ENCODE data around the gene ZKSCAN5. TPM values are rescaled to one million over a fixed set of nuclear protein-coding genes. Genes with fewer than 3 reads are reported as not detected.
A peak's percentile ranks its signal among the peaks of the same experiment; 100 is the strongest.
"Not testable (repeated sequence)": the region's sequence is repeated elsewhere in the genome, so short reads cannot be mapped to it uniquely, and the experiment has no call there.

ZKSCAN5 gene
- total RNA-seq, 1 experiment from 2014 or later = 26.2 TPM

DNA sequence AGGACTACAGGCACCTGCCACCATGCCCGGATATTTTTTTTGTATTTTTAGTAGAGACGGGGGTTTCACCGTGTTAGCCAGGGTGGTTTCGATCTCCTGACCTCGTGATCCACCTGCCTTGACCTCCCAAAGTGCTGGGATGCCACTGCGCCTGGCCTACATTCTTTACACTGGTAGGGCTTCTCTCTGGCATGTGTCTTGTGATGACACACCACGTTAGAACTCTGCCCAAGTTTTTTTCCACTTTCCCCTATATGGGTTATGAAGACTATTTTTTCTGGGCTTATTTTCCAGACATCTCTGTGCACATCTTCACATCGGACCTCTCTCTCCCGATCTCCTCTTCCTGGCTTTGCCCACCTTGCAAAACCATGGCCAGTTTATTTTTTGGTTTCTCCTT, 36.8 kb downstream of the ZKSCAN5 start:
- DNase-seq (ENCODE audit: low read depth, low spot score) = no peak
- in situ Hi-C loops (cut with HindIII; ENCODE audit: low pct_unique_long_range_greater_than_20kb, low sequenced_read_pairs) = no loop called here

DNA sequence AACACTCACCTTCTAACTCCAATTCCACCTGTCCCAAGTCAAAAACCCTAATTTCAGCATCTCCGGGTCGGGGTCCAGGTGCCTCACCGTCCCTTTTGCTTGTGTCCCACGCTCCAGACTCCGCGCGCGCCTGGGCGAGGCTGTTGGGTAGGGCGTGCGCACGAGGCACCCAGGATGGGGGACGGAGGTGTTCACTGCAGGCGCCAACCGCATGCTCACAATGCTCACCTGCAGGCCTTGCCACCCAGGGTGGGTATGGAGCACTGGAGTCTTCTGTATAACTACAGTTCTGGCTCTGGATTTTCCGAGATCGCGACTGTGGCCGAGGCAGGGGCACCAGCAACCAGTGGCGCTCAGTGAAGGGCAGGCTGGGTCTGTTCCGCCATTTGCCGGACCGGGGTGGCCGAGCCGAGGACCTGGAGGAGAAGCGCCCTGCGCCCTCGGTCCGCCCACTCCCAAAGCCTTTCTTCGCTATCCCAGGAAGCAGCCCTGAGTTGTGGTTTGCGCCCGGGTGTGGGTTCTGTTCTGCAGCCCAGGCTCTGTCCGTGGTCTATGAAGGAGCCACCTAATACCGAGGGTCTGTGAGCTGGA, 38.7 kb downstream of the ZKSCAN5 start:
- DNase-seq (ENCODE audit: low read depth, low spot score) = no peak
- in situ Hi-C loops (cut with HindIII; ENCODE audit: low pct_unique_long_range_greater_than_20kb, low sequenced_read_pairs) = no loop called here

DNA sequence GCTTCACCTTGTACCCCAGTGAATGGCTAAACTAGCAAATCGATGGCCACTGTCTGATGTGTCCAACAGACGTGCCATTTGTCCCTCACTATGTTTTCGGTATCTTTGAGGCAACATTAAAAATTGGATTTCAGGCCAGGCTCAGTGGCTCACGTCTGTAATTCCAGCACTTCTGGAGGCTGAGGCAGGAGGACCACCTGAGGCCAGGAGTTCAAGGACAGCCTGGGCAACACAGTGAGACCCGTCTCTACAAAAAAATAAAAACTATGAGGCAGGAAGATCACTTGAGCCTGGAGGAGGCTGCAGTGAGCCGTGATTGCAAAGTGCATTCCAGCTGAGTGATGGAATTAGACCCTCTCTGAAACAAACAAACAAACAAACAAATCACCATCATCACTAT, 39.5 kb downstream of the ZKSCAN5 start:
- no peak for DNase-seq (ENCODE audit: low read depth, low spot score)
- in situ Hi-C loops (cut with HindIII; ENCODE audit: low pct_unique_long_range_greater_than_20kb, low sequenced_read_pairs) = no loop called here

DNA sequence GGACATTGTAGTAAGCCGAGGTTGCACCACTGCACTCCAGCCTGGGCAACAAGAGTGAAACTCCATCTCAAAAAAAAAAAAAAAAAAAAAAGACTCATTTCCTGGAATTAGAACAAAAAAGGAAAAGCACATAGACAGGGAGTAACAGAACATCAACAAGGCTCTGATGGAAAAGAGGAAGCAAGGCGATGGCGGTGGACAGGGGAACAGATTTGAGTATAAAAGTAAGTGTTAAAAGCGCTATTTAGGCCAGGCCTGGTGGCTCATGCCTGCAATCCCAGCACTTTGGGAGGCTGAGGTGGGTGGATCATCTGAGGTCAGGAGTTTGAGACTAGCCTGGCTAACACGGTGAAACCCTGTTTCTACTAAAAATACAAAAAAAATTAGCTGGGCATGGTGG, 40.8 kb downstream of the ZKSCAN5 start:
- in situ Hi-C loops (cut with HindIII; ENCODE audit: low pct_unique_long_range_greater_than_20kb, low sequenced_read_pairs); DNase-seq (ENCODE audit: low read depth, low spot score): not testable (repeated sequence)

DNA sequence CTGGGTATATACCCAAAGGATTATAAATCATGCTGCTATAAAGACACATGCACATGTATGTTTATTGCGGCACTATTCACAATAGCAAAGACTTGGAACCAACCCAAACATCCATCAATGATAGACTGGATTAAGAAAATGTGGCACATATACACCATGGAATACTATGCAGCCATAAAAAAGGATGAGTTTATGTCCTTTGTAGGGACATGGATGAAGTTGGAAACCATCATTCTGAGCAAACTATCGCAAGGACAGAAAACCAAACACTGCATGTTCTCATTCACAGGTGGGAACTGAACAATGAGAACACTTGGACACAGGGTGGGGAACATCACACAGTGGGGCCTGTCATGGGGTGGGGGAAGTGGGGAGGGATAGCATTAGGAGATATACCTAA, 45.1 kb downstream of the ZKSCAN5 start:
- DNase-seq (ENCODE audit: low read depth, low spot score); in situ Hi-C loops (cut with HindIII; ENCODE audit: low pct_unique_long_range_greater_than_20kb, low sequenced_read_pairs): not testable (repeated sequence)

DNA sequence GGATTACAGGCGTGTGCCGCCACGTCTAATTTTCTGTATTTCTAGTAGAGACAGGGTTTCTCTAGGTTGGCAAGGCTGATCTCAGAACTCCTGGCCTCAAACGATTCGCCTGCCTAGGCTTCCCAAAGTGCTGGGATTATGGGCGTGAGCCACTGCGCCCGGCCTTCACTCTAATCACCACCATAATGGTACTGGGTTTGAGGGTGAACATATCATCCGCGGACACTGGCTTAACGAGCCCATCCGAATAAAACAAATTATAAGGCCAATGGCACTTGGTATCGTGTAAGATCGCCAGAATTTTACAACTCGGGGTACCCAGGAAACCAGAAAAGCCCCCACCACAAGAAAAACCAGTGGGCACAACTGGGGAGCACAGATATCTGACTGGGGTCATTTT, 46.9 kb downstream of the ZKSCAN5 start:
- in situ Hi-C loops (cut with HindIII; ENCODE audit: low pct_unique_long_range_greater_than_20kb, low sequenced_read_pairs) = no loop called here
- no peak for DNase-seq (ENCODE audit: low read depth, low spot score)

DNA sequence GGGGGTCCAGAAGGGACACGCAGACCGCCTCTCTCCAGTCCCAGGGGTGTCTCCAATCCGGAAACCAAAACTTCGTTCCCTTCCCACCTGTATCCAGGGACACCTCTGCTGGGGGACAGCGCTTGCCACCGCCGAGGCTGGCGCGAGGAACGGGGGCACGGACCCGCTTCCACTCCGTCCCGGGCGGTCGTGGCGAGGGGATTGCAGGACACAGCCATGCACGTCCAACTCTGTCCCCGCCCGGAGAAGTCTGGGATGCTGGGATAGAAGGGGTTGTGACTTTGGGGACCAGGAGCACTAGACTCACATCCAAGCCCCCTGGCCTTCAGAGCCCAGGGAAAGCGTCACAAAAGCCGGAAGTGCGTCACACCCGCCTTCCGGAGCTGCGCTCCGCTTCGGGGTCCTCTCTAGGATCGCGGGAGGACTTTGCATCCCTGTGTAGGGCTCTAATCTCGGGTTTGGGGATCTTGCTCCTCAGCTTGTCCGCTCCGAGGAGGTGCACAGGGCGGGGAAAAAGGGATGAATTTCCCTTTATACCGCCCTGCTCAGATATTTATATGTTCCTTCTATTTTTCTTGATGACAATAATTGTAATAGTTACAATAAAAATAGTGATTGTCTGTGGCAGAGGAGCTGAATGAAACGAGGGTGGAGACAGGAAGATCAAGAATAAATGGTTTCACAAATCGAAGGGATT, 47.5 kb downstream of the ZKSCAN5 start, which contains the start of gene FAM200A:
FAM200A (minus strand) TSS at position 348 of the 697 bp plus-strand sequence. CDS start 3,707 bp downstream, outside the sequence.
- in situ Hi-C loops (cut with HindIII; ENCODE audit: low pct_unique_long_range_greater_than_20kb, low sequenced_read_pairs) = no loop called here

DNA sequence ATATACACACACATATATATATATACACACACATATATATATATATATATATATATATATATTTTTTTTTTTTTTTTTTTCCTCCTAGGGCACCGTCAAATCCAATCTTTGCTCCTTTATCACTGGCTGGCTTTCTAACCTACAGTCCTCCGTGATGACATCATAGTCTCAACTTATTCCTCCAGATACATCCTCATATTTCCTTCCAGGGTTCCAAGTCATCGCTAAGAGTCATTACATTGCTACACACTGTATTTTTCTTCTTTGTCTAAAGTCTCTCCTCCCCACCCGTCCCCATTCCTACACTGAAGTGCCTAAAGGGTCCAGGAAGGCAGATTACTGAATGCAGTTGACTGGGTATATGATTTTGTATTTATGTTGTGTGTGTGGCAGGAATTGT, 48.6 kb downstream of the ZKSCAN5 start:
- in situ Hi-C loops (cut with HindIII; ENCODE audit: low pct_unique_long_range_greater_than_20kb, low sequenced_read_pairs) = no loop called here

More for the DNA sequence above, 47.5 kb downstream of the ZKSCAN5 start, which contains the start of gene FAM200A:
- DNase-seq (ENCODE audit: low read depth, low spot score) = peak; percentile 94

DNA sequence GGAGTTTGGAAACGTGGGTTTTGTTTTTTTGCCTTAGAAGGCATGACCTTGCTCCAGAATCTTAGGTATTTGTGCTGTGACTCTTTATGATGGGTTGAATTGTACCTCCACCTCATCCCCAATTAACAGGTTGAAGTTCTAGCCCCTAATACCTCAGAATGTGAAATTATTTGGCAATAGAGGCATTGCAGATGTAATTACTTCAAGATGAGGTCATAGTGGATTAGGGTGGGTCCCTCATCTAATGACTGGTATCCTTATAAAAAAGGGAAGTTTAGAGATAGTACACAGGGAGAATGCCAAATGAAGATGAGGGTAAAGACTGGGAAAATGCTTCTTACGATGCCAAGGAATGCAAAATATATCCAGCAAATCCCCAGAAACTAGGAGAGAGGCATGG, 50.5 kb downstream of the ZKSCAN5 start:
- no peak for DNase-seq (ENCODE audit: low read depth, low spot score)
- in situ Hi-C loops (cut with HindIII; ENCODE audit: low pct_unique_long_range_greater_than_20kb, low sequenced_read_pairs) = no loop called here

More for the DNA sequence above, 48.6 kb downstream of the ZKSCAN5 start:
- no peak for DNase-seq (ENCODE audit: low read depth, low spot score)

DNA sequence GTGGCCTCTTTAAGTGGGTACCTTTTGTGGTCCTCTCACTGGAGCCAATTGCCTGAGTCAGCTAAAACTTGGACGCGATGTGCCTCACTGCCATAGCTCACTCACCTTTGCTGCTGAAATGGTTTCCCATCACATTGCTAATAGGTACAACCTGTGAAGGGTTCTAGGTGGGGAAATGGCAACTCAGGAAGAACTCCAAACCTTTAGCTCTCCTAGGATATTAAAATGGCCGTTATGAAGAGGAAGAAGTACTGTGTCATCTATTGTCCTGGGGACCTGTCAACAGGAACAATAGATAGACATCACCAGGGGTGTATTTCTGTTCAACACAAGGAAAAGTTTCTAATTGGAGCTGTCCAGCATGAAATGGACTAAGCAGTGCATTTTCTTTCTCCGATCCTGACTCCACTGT, 52.7 kb downstream of the ZKSCAN5 start:
- in situ Hi-C loops (cut with HindIII; ENCODE audit: low pct_unique_long_range_greater_than_20kb, low sequenced_read_pairs) = no loop called here
- no peak for DNase-seq (ENCODE audit: low read depth, low spot score)

DNA sequence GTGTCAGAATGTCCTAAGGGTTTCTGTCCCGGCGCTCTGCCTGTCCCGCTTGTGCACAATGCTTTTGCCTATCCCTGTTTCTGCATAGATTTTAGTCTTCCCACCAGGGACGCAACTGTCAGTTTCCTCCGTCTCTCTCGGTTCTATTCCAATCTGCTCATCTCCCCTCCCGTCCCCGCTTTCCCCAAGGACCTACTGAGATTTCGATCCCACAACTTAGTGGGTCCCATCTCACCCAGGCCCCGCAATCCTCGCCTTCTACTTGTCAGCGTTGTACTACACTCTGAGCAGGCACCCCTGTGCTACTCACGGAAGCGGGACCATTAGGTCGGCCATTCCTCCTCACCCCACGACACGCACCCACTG, 53.5 kb downstream of the ZKSCAN5 start:
- DNase-seq (ENCODE audit: low read depth, low spot score) = no peak
- in situ Hi-C loops (cut with HindIII; ENCODE audit: low pct_unique_long_range_greater_than_20kb, low sequenced_read_pairs) = no loop called here

DNA sequence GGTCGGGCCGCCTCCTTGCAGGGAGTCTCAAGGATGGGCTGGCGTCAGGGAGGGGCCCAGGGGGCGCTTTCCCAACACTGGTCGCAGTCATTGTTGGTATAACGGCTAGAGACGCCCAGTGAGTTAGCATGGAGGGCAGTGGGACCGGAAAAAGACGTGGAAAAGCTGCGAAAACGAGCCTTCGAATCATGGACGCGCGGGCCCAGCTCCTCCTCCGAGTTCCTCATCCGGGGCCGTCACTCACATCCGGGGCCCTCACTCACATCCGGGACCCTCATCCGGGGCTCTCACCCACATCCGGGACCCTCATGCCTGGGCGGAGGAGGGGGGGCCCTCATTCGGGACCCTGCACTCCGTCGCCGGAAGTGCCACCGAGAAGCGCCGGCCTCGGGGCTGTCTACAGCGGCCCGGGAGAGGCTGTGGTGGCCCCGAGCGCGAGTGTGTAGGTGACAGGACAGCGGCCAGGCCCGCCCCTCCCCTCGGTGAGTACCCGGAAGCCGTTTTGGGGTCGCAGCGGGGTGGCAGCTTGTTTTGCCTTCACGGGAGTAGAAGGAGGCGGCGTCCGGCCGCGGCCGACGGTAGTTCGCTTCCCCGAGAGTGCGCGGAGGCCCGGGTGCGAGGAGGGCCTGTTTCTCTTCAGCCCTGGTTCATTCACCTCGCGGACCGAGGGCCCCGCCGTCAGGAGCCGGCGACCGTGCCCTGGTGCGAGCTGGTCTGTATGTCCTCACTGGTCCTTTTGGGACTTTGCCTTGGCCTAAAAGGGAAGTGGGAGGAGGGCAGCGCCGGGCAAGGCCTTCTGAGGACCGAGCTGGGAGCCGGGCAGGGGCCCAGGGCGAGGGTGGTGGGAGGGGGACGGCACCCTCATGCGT, 54.1 kb downstream of the ZKSCAN5 start, which contains the start of gene ZNF655:
ZNF655 (plus strand) TSS at position 337 of the 869 bp plus-strand sequence. CDS start 1,918 bp downstream, outside the sequence.
- DNase-seq (ENCODE audit: low read depth, low spot score) = peak; percentile 96
- in situ Hi-C loops (cut with HindIII; ENCODE audit: low pct_unique_long_range_greater_than_20kb, low sequenced_read_pairs) = no loop called here

DNA sequence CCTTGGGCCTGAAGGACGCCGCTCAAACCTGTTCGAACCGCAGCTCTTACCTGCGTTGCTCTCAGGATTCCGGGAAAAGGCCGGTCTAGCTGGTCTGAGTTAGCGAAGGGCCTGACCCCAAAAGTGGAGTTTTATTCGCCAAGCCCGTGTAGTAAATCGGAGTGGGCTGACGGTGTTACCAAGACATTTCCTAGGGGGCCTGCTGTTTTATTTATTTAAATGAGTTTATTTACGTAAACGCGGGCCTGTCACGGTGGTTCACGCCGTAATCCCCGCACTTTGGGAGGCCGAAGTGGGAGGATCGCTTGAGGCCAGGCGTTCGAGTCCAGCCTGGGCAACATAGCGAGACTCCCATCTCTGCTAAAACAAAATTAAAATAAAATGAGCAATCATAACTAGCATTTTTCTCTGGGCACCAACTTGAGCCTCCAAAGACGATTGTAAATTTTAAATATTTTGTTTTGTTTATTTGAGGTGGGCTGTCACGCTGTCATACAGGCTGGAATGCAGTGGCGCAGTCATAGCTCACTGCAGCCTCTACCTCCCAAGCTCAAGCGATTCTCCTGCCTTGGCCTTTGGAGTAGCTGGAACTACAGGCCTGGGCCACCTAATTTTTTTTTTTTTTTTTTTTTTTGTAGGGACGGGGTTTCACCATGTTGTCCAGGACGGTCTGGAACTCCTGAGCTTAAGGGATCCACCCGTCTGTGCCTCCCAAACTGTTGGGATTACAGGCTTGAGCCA, 54.9 kb downstream of the ZKSCAN5 start:
- no peak for DNase-seq (ENCODE audit: low read depth, low spot score)
- in situ Hi-C loops (cut with HindIII; ENCODE audit: low pct_unique_long_range_greater_than_20kb, low sequenced_read_pairs) = no loop called here

DNA sequence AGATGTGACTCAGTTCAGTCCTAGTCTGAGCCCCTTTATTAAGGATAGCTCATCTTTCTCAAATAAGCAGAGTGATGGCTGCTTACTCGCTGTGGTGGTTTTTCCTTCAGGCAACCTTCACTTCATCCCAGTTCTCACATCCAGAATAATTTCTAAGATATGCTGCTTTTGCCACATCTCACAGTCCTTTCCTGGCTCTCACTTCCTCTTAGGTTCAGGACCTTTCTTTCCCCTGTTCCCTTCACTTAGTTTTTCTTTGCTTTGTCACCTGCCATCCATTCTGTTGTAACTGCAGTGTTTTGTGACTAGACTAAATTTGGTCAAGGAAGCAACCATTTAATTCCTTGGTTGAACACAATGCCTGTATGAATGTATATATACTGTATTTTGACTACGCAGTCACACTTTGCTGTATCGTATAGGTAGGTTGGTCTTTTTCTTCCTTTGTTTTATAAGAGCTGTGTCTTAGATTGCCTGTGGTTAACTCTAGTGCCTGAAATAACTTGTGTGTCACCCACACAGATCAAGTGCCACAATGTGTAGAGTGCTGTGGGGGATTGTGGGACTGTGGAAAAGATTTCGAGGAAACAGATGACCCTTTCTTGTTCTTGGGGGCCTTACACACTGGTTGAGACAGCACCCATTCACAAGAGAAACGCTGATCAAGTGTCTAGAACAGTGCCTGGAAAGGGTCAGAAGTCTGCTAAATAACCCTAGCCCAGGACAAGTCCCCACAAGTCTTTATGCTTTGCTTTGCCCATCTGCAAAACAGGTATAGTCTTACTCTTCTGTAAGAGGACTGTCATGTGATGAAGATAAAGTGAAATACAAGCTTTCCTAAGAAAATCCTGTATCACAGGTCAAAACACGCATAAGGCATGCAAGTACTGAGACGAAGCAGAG, 56.6 kb downstream of the ZKSCAN5 start:
- DNase-seq (ENCODE audit: low read depth, low spot score) = no peak
- in situ Hi-C loops (cut with HindIII; ENCODE audit: low pct_unique_long_range_greater_than_20kb, low sequenced_read_pairs) = no loop called here

DNA sequence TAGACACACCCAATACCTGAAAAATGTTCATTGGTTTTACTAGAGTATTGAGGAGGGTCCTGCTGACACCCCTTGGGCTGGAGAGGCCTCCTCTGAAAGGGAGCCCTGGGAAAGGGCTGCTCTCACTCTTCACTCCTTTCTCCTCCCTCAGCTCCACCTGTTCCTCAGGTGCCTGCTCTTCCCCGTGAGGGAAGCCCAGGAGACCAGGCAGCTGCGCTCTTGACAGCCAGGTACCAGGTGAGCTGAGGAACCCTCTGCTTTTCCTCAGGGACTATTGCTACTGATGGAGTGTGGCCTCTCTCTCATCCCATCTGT, 57.2 kb downstream of the ZKSCAN5 start:
- DNase-seq (ENCODE audit: low read depth, low spot score) = no peak
- in situ Hi-C loops (cut with HindIII; ENCODE audit: low pct_unique_long_range_greater_than_20kb, low sequenced_read_pairs) = no loop called here

DNA sequence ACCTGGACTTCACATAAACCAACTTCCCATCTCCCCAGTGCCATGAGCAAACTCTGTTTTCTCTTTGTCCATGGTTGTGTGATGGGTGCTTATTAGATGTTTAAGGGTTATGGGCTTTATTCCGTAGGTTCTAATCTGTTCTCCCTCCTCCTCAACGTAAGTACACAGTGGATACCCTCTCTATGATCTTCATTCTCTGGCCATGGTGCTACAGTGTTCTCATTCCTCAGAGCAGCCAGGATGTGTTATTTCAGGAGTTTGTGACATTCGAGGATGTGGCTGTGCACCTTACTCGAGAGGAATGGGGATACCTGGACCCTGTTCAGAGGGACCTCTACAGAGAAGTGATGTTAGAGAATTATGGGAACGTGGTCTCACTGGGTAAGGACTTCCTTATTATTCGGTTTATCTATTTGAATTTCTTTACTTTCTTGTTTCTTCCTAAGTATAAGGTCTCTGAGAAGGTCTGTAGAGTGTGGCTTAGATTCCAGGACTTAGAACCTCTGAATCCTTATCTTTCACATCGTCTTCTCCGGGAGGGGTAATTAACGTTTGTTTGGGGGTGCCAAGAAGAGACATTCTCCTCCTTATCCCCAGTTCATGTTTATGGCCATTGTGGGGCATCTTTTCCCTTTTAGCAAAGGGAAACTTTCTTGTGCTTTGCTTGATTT, 57.8 kb downstream of the ZKSCAN5 start:
- in situ Hi-C loops (cut with HindIII; ENCODE audit: low pct_unique_long_range_greater_than_20kb, low sequenced_read_pairs) = no loop called here
- DNase-seq (ENCODE audit: low read depth, low spot score) = no peak
